Activated CD8-positive, alpha-beta T cell treated with anti-CD3 and anti-CD28 coated beads for 36 hours (primary cell): ENCODE data around the gene DHX32. TPM values are rescaled to one million over a fixed set of nuclear protein-coding genes. Genes with fewer than 3 reads are reported as not detected.

ENCODE experiments used
- ATAC-seq: fragments of 200-7000 bp; cut with Tn5 transposase; one replicate; pipeline ENCODE4 v1.10.0; 2021; ENCODE audit warnings: mild to moderate bottlenecking, moderate library complexity
- CTCF ChIA-PET: fragments of 350-600 bp; sonication (Branson Sonifier 250); formaldehyde crosslinking; loops from one replicate; lab custom pipeline; 2021; ENCODE audit warnings: antibody characterized with exemption; lab: Charles Lee
- POLR2A ChIA-PET: fragments of 350-600 bp; sonication (Branson Sonifier 250); formaldehyde crosslinking; loops from one replicate; lab custom pipeline; 2021; ENCODE audit warnings: antibody characterized with exemption; lab: Charles Lee
- DNase-seq: peaks from one replicate; pipeline ENCODE4 v3.0.0-alpha.2; 2020
- H3K27ac Mint-ChIP-seq: one replicate; pipeline ENCODE4 v1.8.0; 2021; ENCODE audit warnings: mild to moderate bottlenecking, mixed read lengths
- H3K27me3 Mint-ChIP-seq: one replicate; pipeline ENCODE4 v1.8.0; 2021; ENCODE audit warnings: mixed read lengths
- H3K36me3 Mint-ChIP-seq: one replicate; pipeline ENCODE4 v1.8.0; 2021; ENCODE audit warnings: low read depth, mixed read lengths
- H3K4me1 Mint-ChIP-seq: one replicate; pipeline ENCODE4 v1.8.0; 2021; ENCODE audit warnings: low read depth, mixed read lengths
- H3K4me3 Mint-ChIP-seq: one replicate; pipeline ENCODE4 v1.8.0; 2021; ENCODE audit warnings: mild to moderate bottlenecking, moderate library complexity, mixed read lengths
- H3K9me3 Mint-ChIP-seq: one replicate; pipeline ENCODE4 v1.8.0; 2021; ENCODE audit warnings: mixed read lengths
- CTCF ChIP-seq: fragments of 200-600 bp; IDR thresholded peaks from one replicate; pipeline ENCODE4 v1.8.0; 2022; ENCODE audit warnings: antibody characterized with exemption, mild to moderate bottlenecking
- intact Hi-C: fragments of 100-400 bp; cut with micrococcal nuclease; formaldehyde crosslinking; loops from one replicate; pipeline ENCODE4 v1.10.0; 2022
- microRNA-seq: library from miRNA; unstranded; fragments of <30 nt; microRNA quantifications from one replicate; pipeline ENCODE4 v1.2.0, GENCODE V29; 2022; ENCODE audit warnings: borderline microRNAs expressed, borderline replicate concordance
- total RNA-seq, 2 experiments: library from RNA; stranded (reverse); gene quantifications; one replicate each; pipeline ENCODE4 v1.2.3, GENCODE V29; 2021

Gene DHX32
- total RNA-seq, 2 experiments from 2014 or later = 26.6 to 27.8 TPM

DNA sequence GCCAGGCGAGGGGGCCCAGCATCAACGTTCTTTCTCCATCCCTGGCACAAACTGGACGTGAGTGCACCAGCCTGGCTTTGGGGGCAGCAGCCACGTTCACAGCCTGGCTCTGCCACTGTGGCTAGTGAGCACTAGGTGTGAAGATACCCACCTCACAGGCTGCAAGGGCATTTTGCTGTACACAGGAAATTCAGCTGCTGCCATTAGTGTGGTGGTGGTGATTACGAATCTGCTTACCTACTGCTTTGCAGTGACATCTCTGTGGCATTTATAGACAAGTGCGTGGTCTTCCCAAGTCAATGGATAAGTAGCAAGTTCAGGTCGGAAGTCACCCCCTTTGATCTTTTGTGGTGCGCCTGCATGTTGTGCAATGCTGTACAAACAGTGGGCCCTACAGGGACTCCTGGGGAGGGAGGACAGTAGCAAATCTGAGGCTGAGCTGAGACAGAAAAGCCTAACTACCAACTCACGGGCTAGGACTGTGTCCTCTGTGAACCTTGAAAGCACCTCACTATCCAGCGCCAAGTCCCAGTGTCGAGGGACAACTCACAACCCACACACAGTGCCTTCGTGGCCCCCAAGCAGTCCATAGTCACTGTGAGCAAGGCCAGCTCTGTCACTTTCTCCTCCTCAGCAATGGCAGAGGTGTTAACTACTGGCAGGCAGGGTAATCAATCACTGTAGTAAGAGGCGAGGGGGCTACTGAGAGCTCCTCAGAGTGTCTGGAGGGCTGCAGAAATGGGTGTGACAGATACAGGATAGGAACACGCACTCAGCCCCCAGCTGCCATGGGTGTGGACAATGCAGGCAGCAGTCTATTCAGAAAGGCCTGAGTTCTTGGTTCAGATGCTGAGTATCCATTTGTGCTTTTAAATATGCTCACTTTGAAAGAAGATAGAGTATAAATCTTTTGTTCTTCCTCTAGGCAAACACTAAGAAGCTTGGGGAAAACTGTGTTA, 88.5 kb downstream of the DHX32 start:
- POLR2A ChIA-PET = no interaction called here
- no peak overlapping the region for H3K4me3 Mint-ChIP-seq
- intact Hi-C loops = no loop called here
- TF ChIP-seq CTCF = no peak
- no peak for DNase-seq
- H3K9me3 Mint-ChIP-seq = no peaks in the 10 kb centered on the region
- H3K27me3 Mint-ChIP-seq = no peaks in the 10 kb centered on the region
- ATAC-seq = peak; percentile 30
- H3K36me3 Mint-ChIP-seq = peaks cover 26% of the 10 kb centered on the region
- peak overlapping the region; percentile 34 for H3K27ac Mint-ChIP-seq
- H3K4me1 Mint-ChIP-seq = peaks cover 16% of the 10 kb centered on the region
- CTCF ChIA-PET = no interaction called here

DNA sequence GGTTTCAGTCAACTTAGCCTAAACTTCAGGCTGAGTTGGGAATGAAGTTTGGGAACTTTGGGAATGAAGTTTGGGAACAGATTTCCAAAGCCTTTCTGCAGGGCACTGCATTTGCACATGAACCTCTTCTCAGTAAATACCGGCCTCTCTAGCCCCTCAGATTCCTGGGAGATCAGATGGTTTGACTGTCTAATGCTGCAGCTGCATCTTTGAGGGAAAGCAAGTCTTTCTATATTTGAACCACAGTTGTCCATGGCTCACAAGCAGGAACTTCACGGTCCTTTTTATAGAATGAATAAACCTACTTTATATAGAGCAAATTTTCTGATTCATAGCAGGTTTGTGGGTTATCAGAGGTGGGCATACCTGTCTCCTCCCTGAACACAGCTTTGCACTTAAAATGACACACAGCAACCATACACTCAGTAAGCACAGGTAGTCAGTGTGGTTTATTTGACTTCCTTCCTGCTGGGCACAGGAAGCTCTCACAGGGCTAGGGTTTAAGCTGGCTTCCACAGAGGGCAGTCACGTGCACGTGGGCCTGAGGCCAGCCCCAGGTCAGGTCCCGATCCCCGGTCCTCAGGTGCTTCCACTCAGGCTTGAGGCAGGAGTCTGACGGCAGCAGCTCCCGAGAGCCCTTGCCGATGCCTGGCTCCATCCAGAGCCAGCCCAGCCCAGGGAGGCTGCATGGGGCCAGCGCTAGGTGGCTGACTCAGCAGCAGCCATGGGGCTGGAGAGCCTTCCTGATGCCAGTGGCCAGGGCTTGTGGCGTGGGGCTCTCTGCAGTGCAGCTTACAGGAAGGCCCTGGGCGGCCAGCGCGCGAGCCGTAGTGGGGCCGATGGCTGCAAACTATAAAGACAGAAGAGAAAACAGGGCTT, 92.7 kb downstream of the DHX32 start:
- Mint-ChIP-seq H3K36me3 (peaks cover 24% of the 10 kb centered on the region), H3K27ac (peak overlapping the region; percentile 73), H3K4me3 (no peak overlapping the region), H3K9me3 (no peaks in the 10 kb centered on the region), H3K4me1 (peaks cover 26% of the 10 kb centered on the region), H3K27me3 (no peaks in the 10 kb centered on the region)
- intact Hi-C loops = no loop called here
- DNase-seq (peak; percentile 3), ATAC-seq (peak; percentile 74)
- CTCF ChIA-PET = no interaction called here
- POLR2A ChIA-PET = no interaction called here
- TF ChIP-seq CTCF = no peak

Small RNA genes lying within 50 kb of the gene (microRNA-seq; reads per million reads assigned to microRNA genes)
- gene MIR4484 = 3.9 reads per million, percentile 13 among the genes with 10 or more reads in this experiment

Other genes starting within 250 kb of the DHX32 start
- gene TEX36, start 198.1 kb downstream of the DHX32 start, total RNA-seq = not detected
- gene EDRF1, start 161.6 kb downstream of the DHX32 start, total RNA-seq = 10 to 100 TPM; 26.3 to 26.4 TPM
- gene MMP21, start 105.5 kb downstream of the DHX32 start, total RNA-seq = not detected
- 10 to 100 TPM; 30.9 to 35.4 TPM for gene UROS, start 58.0 kb downstream of the DHX32 start, total RNA-seq
- 100 to 1,000 TPM; 113 to 117 TPM for gene BCCIP, start 57.7 kb downstream of the DHX32 start, total RNA-seq
- under 1 TPM; 0.45 to 0.58 TPM for gene FANK1, start 15.3 kb upstream of the DHX32 start, total RNA-seq